SK-N-SH (cell line): ENCODE measurements around the gene USP9Y. TPM values are rescaled to one million over a fixed set of nuclear protein-coding genes. Genes with fewer than 3 reads are reported as not detected.

ENCODE experiments used
- CTCF ChIA-PET: fragments of 300-600, 350-600 bp; formaldehyde crosslinking; extraction: SDS; loops from one replicate; lab custom pipeline; 2021; lab: Yijun Ruan, JAX
- POLR2A ChIA-PET: fragments of 350-600 bp; sonication (Branson Sonifier 250); formaldehyde crosslinking; extraction: SDS; loops from one replicate; lab custom pipeline; 2020; ENCODE audit warnings: antibody characterized with exemption, inconsistent platforms; lab: Yijun Ruan, JAX
- DNase-seq: peaks from one replicate; pipeline ENCODE4 v3.0.0; 2012
- H2AFZ ChIP-seq: fragments of 200-600 bp; sonication (generic); 2 replicates; pipeline ENCODE4 v1.8.1; 2016; ENCODE audit warnings: antibody characterized with exemption, mild to moderate bottlenecking, low read depth
- H3F3A ChIP-seq: fragments of 200-600 bp; sonication (generic); replicated peaks from 2 replicates; pipeline ENCODE3; 2016; ENCODE audit warnings: antibody characterized with exemption, mild to moderate bottlenecking; ENCODE audit not compliant: insufficient read depth
- H3K27ac ChIP-seq, 2 experiments: fragments of 200-500 bp in 1 of 2; fragments of 200-600 bp in 1 of 2; sonication (Bioruptor generic) in 1 of 2; sonication (generic), shearing (Covaris generic) in 1 of 2; 2 replicates each; pipeline versions ENCODE4 v1.5.1 to v1.6.1; 2014 to 2016; ENCODE audit warnings: low read depth in 2 of 2, inconsistent platforms in 1 of 2, low read length in 1 of 2, mild to moderate bottlenecking in 1 of 2, mixed read lengths in 1 of 2
- H3K27me3 ChIP-seq: fragments of 200-600 bp; sonication (generic), shearing (Covaris generic); 2 replicates; pipeline ENCODE4 v1.6.1; 2016; ENCODE audit warnings: mixed run types; ENCODE audit not compliant: insufficient read depth
- H3K36me3 ChIP-seq, 2 experiments: fragments of 200-500 bp in 1 of 2; fragments of 200-600 bp in 1 of 2; sonication (Bioruptor generic) in 1 of 2; sonication (generic) in 1 of 2; replicated peaks in 1 of 2; 2 replicates each; pipeline versions ENCODE3 to v1.5.1; 2014 to 2016; ENCODE audit warnings: low read length in 1 of 2, mild to moderate bottlenecking in 1 of 2; ENCODE audit not compliant: insufficient read depth in 2 of 2, control insufficient read depth in 1 of 2
- H3K4me1 ChIP-seq, 2 experiments: fragments of 200-500 bp in 1 of 2; fragments of 200-600 bp in 1 of 2; sonication (Bioruptor generic) in 1 of 2; sonication (generic), shearing (Covaris generic) in 1 of 2; 2 replicates each; pipeline versions ENCODE4 v1.5.1 to v1.6.1; 2014 to 2016; ENCODE audit warnings: low read depth in 1 of 2, low read length in 1 of 2, mixed run types in 1 of 2; ENCODE audit not compliant: insufficient read depth in 2 of 2, control insufficient read depth in 1 of 2
- H3K4me2 ChIP-seq: fragments of 200-600 bp; sonication (generic), shearing (Covaris generic); 2 replicates; pipeline ENCODE4 v1.6.1; 2017; ENCODE audit warnings: mixed run types
- H3K4me3 ChIP-seq, 2 experiments: fragments of 200-500 bp in 1 of 2; fragments of 200-600 bp in 1 of 2; sonication (Bioruptor generic) in 1 of 2; sonication (generic), shearing (Covaris generic) in 1 of 2; 2 replicates each; pipeline versions ENCODE4 v1.5.1 to v1.8.1; 2014 to 2016; ENCODE audit warnings: low read depth in 2 of 2, inconsistent platforms in 1 of 2, low read length in 1 of 2, mild to moderate bottlenecking in 1 of 2, mixed read lengths in 1 of 2, moderate library complexity in 1 of 2
- H3K79me2 ChIP-seq: fragments of 200-600 bp; sonication (generic); 2 replicates; pipeline ENCODE4 v1.8.1; 2017; ENCODE audit warnings: mild to moderate bottlenecking; ENCODE audit not compliant: insufficient read depth
- H3K9ac ChIP-seq: fragments of 200-600 bp; sonication (generic); 2 replicates; pipeline ENCODE4 v1.6.1; 2017; ENCODE audit warnings: mixed run types
- H3K9me2 ChIP-seq: fragments of 200-600 bp; sonication (generic); 2 replicates; pipeline ENCODE4 v1.6.1; 2017; ENCODE audit warnings: mixed run types
- H3K9me3 ChIP-seq: fragments of 200-600 bp; sonication (generic); 2 replicates; pipeline ENCODE4 v1.6.1; 2017; ENCODE audit warnings: mixed run types, mild to moderate bottlenecking, moderate library complexity
- H4K20me1 ChIP-seq: fragments of 200-600 bp; sonication (generic); 2 replicates; pipeline ENCODE4 v1.6.1; 2017; ENCODE audit warnings: mild to moderate bottlenecking, mixed run types; ENCODE audit not compliant: insufficient read depth
- EZH2phosphoT487 ChIP-seq: fragments of 200-600 bp; sonication (generic); IDR thresholded peaks from 2 replicates; pipeline ENCODE4 v1.6.1; 2017; ENCODE audit warnings: low read depth, mixed run types, mild to moderate bottlenecking, antibody characterized with exemption, moderate library complexity, borderline replicate concordance
- FOSL2 ChIP-seq: IDR thresholded peaks from 2 replicates; pipeline ENCODE4 v1.4.0; 2012; ENCODE audit warnings: low read depth, mild to moderate bottlenecking, moderate library complexity, borderline replicate concordance
- FOXJ3 ChIP-seq: sonication (generic); formaldehyde crosslinking; IDR thresholded peaks from 2 replicates; pipeline ENCODE4 v1.5.1; 2020; ENCODE audit warnings: mild to moderate bottlenecking, missing genetic modification reagents
- FOXM1 ChIP-seq: IDR thresholded peaks from 2 replicates; pipeline ENCODE4 v1.4.0; 2012; ENCODE audit warnings: low read depth, mild to moderate bottlenecking
- GABPA ChIP-seq: IDR thresholded peaks from 2 replicates; pipeline ENCODE4 v1.4.0; 2012; ENCODE audit warnings: low read depth, mild to moderate bottlenecking
- GATA2 ChIP-seq: sonication (generic); formaldehyde crosslinking; IDR thresholded peaks from 2 replicates; pipeline ENCODE4 v1.5.0; 2020; ENCODE audit warnings: mild to moderate bottlenecking, missing genetic modification reagents
- IRF3 ChIP-seq: fragments of 150-350 bp; IDR thresholded peaks from 2 replicates; pipeline ENCODE4 v1.6.1; 2016; ENCODE audit warnings: mild to moderate bottlenecking, low read depth, low read length
- MEF2A ChIP-seq: IDR thresholded peaks from 2 replicates; pipeline ENCODE4 v1.4.0; 2012; ENCODE audit warnings: low read depth, borderline replicate concordance
- MXI1 ChIP-seq: IDR thresholded peaks from 2 replicates; pipeline ENCODE4 v1.6.1; 2012; ENCODE audit warnings: mild to moderate bottlenecking, low read depth, low read length, improper control_type of control experiment
- NFIC ChIP-seq: IDR thresholded peaks from 2 replicates; pipeline ENCODE4 v1.4.0; 2012; ENCODE audit warnings: borderline replicate concordance
- NRF1 ChIP-seq: IDR thresholded peaks from 2 replicates; pipeline ENCODE4 v1.6.1; 2012; ENCODE audit warnings: low read depth, mild to moderate bottlenecking, low read length
- RAD21 ChIP-seq: IDR thresholded peaks from 2 replicates; pipeline ENCODE4 v1.6.1; 2012; ENCODE audit warnings: mild to moderate bottlenecking, low read length
- RFX5 ChIP-seq: IDR thresholded peaks from 2 replicates; pipeline ENCODE4 v1.6.1; 2012; ENCODE audit warnings: mild to moderate bottlenecking, improper control_type of control experiment, low read length
- SMC3 ChIP-seq: IDR thresholded peaks from 2 replicates; pipeline ENCODE4 v1.6.1; 2012; ENCODE audit warnings: low read depth, low read length, improper control_type of control experiment
- TAF1 ChIP-seq: IDR thresholded peaks from 2 replicates; pipeline ENCODE4 v1.6.1; 2012; ENCODE audit warnings: low read depth, mild to moderate bottlenecking, low read length, moderate library complexity, borderline replicate concordance
- TEAD4 ChIP-seq: IDR thresholded peaks from 2 replicates; pipeline ENCODE4 v1.4.0; 2012; ENCODE audit warnings: mild to moderate bottlenecking, borderline replicate concordance; ENCODE audit not compliant: insufficient read depth
- USF2 ChIP-seq: fragments of 150-350 bp; IDR thresholded peaks from 2 replicates; pipeline ENCODE4 v1.6.1; 2017; ENCODE audit warnings: antibody characterized with exemption, low read length, low read depth, borderline replicate concordance
- YY1 ChIP-seq: IDR thresholded peaks from 2 replicates; pipeline ENCODE4 v1.4.0; 2012; ENCODE audit warnings: low read depth, mild to moderate bottlenecking
- ZBTB33 ChIP-seq: IDR thresholded peaks from 2 replicates; pipeline ENCODE4 v1.4.0; 2012; ENCODE audit warnings: low read depth, borderline replicate concordance
- WGBS: methylation state at CpG from one replicate; pipeline ENCODE4 v1.1.6; 2017; ENCODE audit warnings: low lambda C conversion rate; 5-methylcytosine and 5-hydroxymethylcytosine counted together
- polyA plus RNA-seq, 3 experiments: library from polyadenylated mRNA; depleted of rRNA; stranded (reverse); fragments of >200 nt; gene quantifications; 2 replicates each; pipeline ENCODE4 v1.2.3, GENCODE V29; 2012
- TF ChIP-seq, protein P1 (sequence below): IDR thresholded peaks from 2 replicates; pipeline ENCODE4; 2012

Gene USP9Y
- polyA plus RNA-seq, 1 of the 3 experiments (the other 2 are of a cell fraction) = not detected

GRCh38 chrY:12688337-12688736 lies 12.7 kb upstream of the USP9Y start (continued):
- TF ChIP-seq, protein P1, sequence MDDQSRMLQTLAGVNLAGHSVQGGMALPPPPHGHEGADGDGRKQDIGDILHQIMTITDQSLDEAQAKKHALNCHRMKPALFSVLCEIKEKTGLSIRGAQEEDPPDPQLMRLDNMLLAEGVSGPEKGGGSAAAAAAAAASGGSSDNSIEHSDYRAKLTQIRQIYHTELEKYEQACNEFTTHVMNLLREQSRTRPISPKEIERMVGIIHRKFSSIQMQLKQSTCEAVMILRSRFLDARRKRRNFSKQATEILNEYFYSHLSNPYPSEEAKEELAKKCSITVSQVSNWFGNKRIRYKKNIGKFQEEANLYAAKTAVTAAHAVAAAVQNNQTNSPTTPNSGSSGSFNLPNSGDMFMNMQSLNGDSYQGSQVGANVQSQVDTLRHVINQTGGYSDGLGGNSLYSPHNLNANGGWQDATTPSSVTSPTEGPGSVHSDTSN = no peak
- TF ChIP-seq USF2 = no peak
- no peak for TF ChIP-seq TEAD4
- TF ChIP-seq TAF1 = no peak
- no peak for TF ChIP-seq MXI1
- TF ChIP-seq FOXM1 = no peak
- TF ChIP-seq YY1 = no peak

GRCh38 chrY:12700087-12700486 lies 944 bp upstream of the USP9Y start:
- WGBS = no CpG with 5 or more reads among the region's 2 CpGs
- Histone ChIP-seq H3K27ac (no peak overlapping the region), H3K9me3 (no peaks in the 10 kb centered on the region), H4K20me1 (no peaks in the 10 kb centered on the region), H3K4me1 (no peaks in the 10 kb centered on the region), H3K9ac (no peak overlapping the region), H3K4me2 (no peak overlapping the region), H3K36me3 (no peaks in the 10 kb centered on the region), H3K27me3 (no peaks in the 10 kb centered on the region), H3K9me2 (no peaks in the 10 kb centered on the region), H2AFZ (no peak overlapping the region), H3K4me3 (no peak overlapping the region), H3F3A (no peaks in the 10 kb centered on the region), H3K79me2 (no peaks in the 10 kb centered on the region)
- ChIA-PET CTCF (no interaction called here), POLR2A (no interaction called here)
- TF ChIP-seq NRF1 (no peak), NFIC (no peak)
- DNase-seq = no peak

DNA sequence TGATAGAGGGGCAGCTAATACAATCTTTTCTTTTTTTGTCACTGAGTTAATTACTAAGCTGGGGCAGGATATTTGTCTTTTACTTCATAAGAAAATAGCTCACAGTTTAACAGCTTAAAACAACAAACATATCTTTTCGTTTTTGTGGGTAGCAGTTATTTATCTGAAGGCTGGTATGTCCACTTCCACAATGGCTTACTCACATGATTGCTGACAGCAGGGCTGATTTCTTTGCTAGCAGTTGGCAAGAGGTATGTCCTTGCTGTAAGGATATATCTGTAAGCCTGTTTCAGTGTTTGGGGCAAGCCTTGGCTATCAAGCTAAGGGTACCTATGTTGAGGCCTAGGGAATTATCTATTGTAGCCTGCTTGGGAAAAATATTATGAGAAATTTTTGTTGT lies 1.1 kb downstream of the USP9Y start:
- H3K4me3 ChIP-seq = no peak overlapping the region
- no peaks in the 10 kb centered on the region for H3K79me2 ChIP-seq
- H4K20me1 ChIP-seq = no peaks in the 10 kb centered on the region
- no peaks in the 10 kb centered on the region for H3F3A ChIP-seq
- POLR2A ChIA-PET = no interaction called here
- TF ChIP-seq MXI1 (no peak), EZH2phosphoT487 (no peak), FOSL2 (no peak), RAD21 (no peak), RFX5 (no peak), GABPA (no peak), MEF2A (no peak), GATA2 (no peak), ZBTB33 (no peak), IRF3 (no peak), SMC3 (no peak), TEAD4 (no peak), FOXJ3 (CRISPR knock-in tag) (no peak)
- no peaks in the 10 kb centered on the region for H3K9me3 ChIP-seq
- H2AFZ ChIP-seq = no peak overlapping the region
- H3K36me3 ChIP-seq = no peaks in the 10 kb centered on the region
- H3K4me1 ChIP-seq = no peaks in the 10 kb centered on the region
- CTCF ChIA-PET = no interaction called here
- WGBS = 20% methylated on average over 1 of the region's 1 CpG
- no peak for DNase-seq
- H3K27ac ChIP-seq = no peak overlapping the region
- H3K9me2 ChIP-seq = no peaks in the 10 kb centered on the region
- H3K27me3 ChIP-seq = no peaks in the 10 kb centered on the region
- H3K4me2 ChIP-seq = no peak overlapping the region
- H3K9ac ChIP-seq = no peak overlapping the region
